Measurements from ENCODE around the gene RPP25L. TPM values are rescaled to one million over a fixed set of nuclear protein-coding genes. Genes with fewer than 3 reads are reported as not detected.

RPP25L gene
- total and polyA plus RNA-seq, 10 of the 15 experiments (the other 5 are each of a cell fraction or from before 2014, with no cell fraction given): 7.7 to 30.2 (median 16.8) TPM

DNA sequence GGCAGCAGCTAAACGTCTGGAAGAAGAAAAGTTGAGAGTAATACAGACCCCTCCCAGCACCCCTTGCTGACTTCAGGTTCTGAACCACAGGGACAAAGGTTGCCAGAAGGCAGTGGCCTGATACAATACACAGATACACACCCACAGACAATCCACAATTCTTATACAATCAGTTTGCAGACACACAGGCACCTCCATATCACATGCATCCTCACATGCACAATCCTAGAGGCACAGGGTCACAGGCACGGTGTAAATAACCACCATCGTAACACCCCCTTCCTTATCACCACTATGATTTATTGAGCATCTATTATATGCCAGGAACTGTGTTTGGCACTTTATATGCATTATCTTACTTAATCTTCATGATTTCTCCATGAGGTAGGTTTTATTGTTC is 30.6 kb downstream of the RPP25L start:
- Histone ChIP-seq H3K79me2 (ENCODE audit: control insufficient read depth, insufficient read depth, low read length) (no peaks in the 10 kb centered on the region), H3K27me3 (replicated peaks in 1 of 2; ENCODE audit: control insufficient read depth in 2 of 2, insufficient read depth in 2 of 2, low read length in 1 of 2) (peaks cover 23 to 32% of the 10 kb centered on the region in 2 experiments), H3K9ac (ENCODE audit: control insufficient read depth, insufficient read depth, low read length) (no peak overlapping the region), H3K4me1 (ENCODE audit: control insufficient read depth, insufficient read depth, low read length) (no peaks in the 10 kb centered on the region), H3K4me2 (ENCODE audit: control insufficient read depth, insufficient read depth) (no peak overlapping the region), H3K9me3 (replicated peaks; ENCODE audit: control insufficient read depth, insufficient read depth, low read length) (no peaks in the 10 kb centered on the region), H2AFZ (ENCODE audit: control insufficient read depth, low read depth, low read length) (no peak overlapping the region), H3K27ac (ENCODE audit: control insufficient read depth, insufficient read depth) (no peak overlapping the region), H4K20me1 (ENCODE audit: control insufficient read depth, insufficient read depth) (peaks cover 5% of the 10 kb centered on the region), H3K36me3 (ENCODE audit: control insufficient read depth in 2 of 2, insufficient read depth in 2 of 2, low read length in 1 of 2) (no peaks in the 10 kb centered on the region), H3K4me3 (no peak overlapping the region)
- DNase-seq (ENCODE audit: low read depth, low spot score): no peak
- ChIA-PET RAD21 (ENCODE audit: unreplicated experiment) (no interaction called here), SMC1A (ENCODE audit: uncharacterized antibody, unreplicated experiment) (no interaction called here), CTCF (interaction anchor here (0.6 to 1.4 kb wide), 2 partner anchors 10 to 404 kb away, joined by 3 to 5 read pairs; no protein-coding TSS in a partner anchor), POLR2A (no interaction called here)
- ATAC-seq: no peak
- FAIRE-seq: no peak
- no TSS peak for BruUV-seq (replicated peaks)
- intact Hi-C loops (cut with micrococcal nuclease; ENCODE audit: unreplicated experiment) (no loop called here), in situ Hi-C loops (cut with MboI) (no loop called here)
- WGBS (ENCODE audit: insufficient coverage, insufficient replicate concordance, low lambda C conversion rate, missing lambda C conversion rate): 57% methylated on average over 3 of the region's 3 CpGs
- TF ChIP-seq, protein P1, sequence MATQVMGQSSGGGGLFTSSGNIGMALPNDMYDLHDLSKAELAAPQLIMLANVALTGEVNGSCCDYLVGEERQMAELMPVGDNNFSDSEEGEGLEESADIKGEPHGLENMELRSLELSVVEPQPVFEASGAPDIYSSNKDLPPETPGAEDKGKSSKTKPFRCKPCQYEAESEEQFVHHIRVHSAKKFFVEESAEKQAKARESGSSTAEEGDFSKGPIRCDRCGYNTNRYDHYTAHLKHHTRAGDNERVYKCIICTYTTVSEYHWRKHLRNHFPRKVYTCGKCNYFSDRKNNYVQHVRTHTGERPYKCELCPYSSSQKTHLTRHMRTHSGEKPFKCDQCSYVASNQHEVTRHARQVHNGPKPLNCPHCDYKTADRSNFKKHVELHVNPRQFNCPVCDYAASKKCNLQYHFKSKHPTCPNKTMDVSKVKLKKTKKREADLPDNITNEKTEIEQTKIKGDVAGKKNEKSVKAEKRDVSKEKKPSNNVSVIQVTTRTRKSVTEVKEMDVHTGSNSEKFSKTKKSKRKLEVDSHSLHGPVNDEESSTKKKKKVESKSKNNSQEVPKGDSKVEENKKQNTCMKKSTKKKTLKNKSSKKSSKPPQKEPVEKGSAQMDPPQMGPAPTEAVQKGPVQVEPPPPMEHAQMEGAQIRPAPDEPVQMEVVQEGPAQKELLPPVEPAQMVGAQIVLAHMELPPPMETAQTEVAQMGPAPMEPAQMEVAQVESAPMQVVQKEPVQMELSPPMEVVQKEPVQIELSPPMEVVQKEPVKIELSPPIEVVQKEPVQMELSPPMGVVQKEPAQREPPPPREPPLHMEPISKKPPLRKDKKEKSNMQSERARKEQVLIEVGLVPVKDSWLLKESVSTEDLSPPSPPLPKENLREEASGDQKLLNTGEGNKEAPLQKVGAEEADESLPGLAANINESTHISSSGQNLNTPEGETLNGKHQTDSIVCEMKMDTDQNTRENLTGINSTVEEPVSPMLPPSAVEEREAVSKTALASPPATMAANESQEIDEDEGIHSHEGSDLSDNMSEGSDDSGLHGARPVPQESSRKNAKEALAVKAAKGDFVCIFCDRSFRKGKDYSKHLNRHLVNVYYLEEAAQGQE (IDR thresholded peaks at IDR 0.05; ENCODE audit: low read depth, low read length): no peak
- TF ChIP-seq KAT2A (conservative IDR thresholded peaks at IDR 0.05; ENCODE audit: control insufficient read depth, low read depth, low read length) (no peak), RFX5 (IDR thresholded peaks at IDR 0.05; ENCODE audit: low read depth, low read length) (no peak), ZNF207 (IDR thresholded peaks at IDR 0.05; ENCODE audit: borderline replicate concordance) (no peak), FOS (IDR thresholded peaks at IDR 0.05; ENCODE audit: borderline replicate concordance, extremely low read depth, insufficient read length) (no peak), ZSCAN29 (IDR thresholded peaks at IDR 0.05) (no peak), ZNF274 (IDR thresholded peaks at IDR 0.05; ENCODE audit: insufficient read depth, insufficient read length) (no peak), BRCA1 (IDR thresholded peaks at IDR 0.05; ENCODE audit: low read depth, low read length) (no peak), BHLHE40 (IDR thresholded peaks at IDR 0.05; ENCODE audit: borderline replicate concordance in 1 of 2, low read depth in 2 of 2, low read length in 1 of 2) (no peak), TBL1XR1 (IDR thresholded peaks at IDR 0.05; ENCODE audit: low read depth, low read length) (no peak), CREB1 (IDR thresholded peaks at IDR 0.05; ENCODE audit: low read depth) (no peak), MEF2A (IDR thresholded peaks at IDR 0.05; ENCODE audit: insufficient read depth, low read depth, low read length) (no peak), SMC3 (IDR thresholded peaks at IDR 0.05; ENCODE audit: borderline replicate concordance, low read length) (no peak), CREM (IDR thresholded peaks at IDR 0.05; ENCODE audit: low read depth) (no peak), RELA (IDR thresholded peaks at IDR 0.05; ENCODE audit: borderline replicate concordance, partially characterized antibody) (no peak)
- TF ChIP-seq, protein P2, sequence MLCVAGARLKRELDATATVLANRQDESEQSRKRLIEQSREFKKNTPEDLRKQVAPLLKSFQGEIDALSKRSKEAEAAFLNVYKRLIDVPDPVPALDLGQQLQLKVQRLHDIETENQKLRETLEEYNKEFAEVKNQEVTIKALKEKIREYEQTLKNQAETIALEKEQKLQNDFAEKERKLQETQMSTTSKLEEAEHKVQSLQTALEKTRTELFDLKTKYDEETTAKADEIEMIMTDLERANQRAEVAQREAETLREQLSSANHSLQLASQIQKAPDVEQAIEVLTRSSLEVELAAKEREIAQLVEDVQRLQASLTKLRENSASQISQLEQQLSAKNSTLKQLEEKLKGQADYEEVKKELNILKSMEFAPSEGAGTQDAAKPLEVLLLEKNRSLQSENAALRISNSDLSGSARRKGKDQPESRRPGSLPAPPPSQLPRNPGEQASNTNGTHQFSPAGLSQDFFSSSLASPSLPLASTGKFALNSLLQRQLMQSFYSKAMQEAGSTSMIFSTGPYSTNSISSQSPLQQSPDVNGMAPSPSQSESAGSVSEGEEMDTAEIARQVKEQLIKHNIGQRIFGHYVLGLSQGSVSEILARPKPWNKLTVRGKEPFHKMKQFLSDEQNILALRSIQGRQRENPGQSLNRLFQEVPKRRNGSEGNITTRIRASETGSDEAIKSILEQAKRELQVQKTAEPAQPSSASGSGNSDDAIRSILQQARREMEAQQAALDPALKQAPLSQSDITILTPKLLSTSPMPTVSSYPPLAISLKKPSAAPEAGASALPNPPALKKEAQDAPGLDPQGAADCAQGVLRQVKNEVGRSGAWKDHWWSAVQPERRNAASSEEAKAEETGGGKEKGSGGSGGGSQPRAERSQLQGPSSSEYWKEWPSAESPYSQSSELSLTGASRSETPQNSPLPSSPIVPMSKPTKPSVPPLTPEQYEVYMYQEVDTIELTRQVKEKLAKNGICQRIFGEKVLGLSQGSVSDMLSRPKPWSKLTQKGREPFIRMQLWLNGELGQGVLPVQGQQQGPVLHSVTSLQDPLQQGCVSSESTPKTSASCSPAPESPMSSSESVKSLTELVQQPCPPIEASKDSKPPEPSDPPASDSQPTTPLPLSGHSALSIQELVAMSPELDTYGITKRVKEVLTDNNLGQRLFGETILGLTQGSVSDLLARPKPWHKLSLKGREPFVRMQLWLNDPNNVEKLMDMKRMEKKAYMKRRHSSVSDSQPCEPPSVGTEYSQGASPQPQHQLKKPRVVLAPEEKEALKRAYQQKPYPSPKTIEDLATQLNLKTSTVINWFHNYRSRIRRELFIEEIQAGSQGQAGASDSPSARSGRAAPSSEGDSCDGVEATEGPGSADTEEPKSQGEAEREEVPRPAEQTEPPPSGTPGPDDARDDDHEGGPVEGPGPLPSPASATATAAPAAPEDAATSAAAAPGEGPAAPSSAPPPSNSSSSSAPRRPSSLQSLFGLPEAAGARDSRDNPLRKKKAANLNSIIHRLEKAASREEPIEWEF (IDR thresholded peaks at IDR 0.05; ENCODE audit: insufficient replicate concordance, low read depth, low read length): no peak

Measured in GM12878 (cell line).